Coronary artery (tissue), 2 donors: ENCODE measurements around the gene PCMT1.
A peak's percentile ranks its signal among the peaks of the same experiment; 100 is the strongest.

Source experiments
- DNase-seq: peaks from one replicate; pipeline ENCODE4 v3.0.0-alpha.2; 2017; ENCODE audit warnings: low spot score
- H3K27ac ChIP-seq, 2 donors: fragments of 200-600 bp; sonication (generic); one replicate each; pipeline ENCODE4 v1.5.1; 2016 to 2019
- H3K4me3 ChIP-seq: fragments of 200-600 bp; sonication (generic); 2 replicates; pipeline ENCODE4 v1.5.1; 2016; ENCODE audit warnings: mild to moderate bottlenecking, moderate library complexity
- TF ChIP-seq, protein P1 (sequence below): fragments of 200-600 bp; sonication (generic); IDR thresholded peaks from one replicate; pipeline ENCODE4 v1.5.1; 2019; ENCODE audit warnings: antibody characterized with exemption

The PCMT1 gene

DNA sequence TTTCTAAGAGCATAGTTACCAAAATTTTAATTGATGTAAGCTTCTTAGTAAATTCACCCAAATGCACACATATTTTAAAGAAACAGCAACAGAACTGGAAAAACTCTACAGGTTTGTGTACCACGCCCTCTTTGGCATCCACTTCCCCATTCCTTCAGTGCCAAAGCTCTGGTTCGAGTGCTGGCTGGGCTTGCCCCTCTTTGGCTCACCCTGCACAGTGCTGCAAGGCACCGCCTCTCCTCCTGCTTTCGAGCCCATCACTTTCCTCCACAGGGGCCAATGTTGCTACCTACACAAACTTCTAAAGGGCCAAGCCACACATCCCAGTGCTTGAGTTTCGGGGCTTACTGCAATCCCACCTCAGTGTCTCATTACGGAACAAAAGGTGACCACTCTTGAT, 105.0 kb downstream of the PCMT1 start:
- no peak for DNase-seq
- H3K27ac ChIP-seq = peak overlapping the region in 1 of 2 donors; percentile 8
- H3K4me3 ChIP-seq = no peak overlapping the region
- TF ChIP-seq, protein P1, sequence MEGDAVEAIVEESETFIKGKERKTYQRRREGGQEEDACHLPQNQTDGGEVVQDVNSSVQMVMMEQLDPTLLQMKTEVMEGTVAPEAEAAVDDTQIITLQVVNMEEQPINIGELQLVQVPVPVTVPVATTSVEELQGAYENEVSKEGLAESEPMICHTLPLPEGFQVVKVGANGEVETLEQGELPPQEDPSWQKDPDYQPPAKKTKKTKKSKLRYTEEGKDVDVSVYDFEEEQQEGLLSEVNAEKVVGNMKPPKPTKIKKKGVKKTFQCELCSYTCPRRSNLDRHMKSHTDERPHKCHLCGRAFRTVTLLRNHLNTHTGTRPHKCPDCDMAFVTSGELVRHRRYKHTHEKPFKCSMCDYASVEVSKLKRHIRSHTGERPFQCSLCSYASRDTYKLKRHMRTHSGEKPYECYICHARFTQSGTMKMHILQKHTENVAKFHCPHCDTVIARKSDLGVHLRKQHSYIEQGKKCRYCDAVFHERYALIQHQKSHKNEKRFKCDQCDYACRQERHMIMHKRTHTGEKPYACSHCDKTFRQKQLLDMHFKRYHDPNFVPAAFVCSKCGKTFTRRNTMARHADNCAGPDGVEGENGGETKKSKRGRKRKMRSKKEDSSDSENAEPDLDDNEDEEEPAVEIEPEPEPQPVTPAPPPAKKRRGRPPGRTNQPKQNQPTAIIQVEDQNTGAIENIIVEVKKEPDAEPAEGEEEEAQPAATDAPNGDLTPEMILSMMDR = no peak

DNA sequence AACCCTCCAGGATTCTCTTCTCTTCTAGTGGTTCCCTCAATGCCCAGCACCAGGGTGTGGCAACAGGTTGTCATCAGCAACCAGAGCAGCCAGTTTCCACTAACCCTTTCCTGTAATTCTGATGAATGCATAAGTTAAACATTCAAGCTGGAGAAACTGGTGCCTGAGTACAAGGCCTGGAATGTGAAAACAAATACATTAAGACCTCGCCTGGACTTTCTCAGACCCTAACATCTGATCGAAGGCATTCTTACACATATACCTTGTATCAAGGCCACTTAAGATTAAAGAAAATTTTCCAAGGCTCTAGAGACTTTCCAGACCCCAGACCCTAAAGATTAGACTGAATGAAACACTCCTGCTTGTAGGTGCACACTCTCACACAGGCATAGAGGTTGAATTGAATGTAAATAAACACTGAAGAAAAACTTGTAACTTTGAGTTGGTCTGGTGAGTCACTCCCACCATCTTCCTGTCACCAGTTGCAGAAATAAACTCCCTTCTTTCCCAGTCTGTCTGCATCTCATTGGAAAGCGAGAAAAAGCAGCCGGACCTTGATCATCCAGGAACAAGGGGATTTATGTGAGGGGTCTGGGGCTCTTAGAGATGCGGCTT, 105.6 kb downstream of the PCMT1 start:
- no peak for DNase-seq
- Histone ChIP-seq H3K27ac (peak overlapping the region in 1 of 2 donors; percentile 8), H3K4me3 (no peak overlapping the region)
- TF ChIP-seq, protein P1 = no peak

DNA sequence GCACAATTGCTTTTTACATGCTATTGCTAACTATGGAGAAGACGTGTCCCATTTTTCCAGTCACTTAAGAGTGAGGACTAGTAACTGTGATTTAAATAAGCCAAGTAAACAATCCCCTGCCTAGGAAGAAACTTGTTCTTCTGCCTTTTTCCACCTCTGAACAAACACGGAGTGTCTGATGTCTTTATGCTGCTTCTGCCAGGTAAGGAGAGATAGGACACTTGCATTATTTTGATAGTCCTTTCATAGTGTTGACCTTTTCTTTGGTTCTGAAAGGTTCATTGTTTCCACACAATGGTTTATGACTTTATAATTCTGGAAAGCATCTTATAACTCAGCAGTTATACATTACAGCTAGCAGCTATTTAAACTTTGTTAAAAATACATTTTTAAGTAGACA, 106.2 kb downstream of the PCMT1 start:
- TF ChIP-seq, protein P1 = no peak
- Histone ChIP-seq H3K27ac (no peak overlapping the region), H3K4me3 (no peak overlapping the region)
- DNase-seq = no peak

DNA sequence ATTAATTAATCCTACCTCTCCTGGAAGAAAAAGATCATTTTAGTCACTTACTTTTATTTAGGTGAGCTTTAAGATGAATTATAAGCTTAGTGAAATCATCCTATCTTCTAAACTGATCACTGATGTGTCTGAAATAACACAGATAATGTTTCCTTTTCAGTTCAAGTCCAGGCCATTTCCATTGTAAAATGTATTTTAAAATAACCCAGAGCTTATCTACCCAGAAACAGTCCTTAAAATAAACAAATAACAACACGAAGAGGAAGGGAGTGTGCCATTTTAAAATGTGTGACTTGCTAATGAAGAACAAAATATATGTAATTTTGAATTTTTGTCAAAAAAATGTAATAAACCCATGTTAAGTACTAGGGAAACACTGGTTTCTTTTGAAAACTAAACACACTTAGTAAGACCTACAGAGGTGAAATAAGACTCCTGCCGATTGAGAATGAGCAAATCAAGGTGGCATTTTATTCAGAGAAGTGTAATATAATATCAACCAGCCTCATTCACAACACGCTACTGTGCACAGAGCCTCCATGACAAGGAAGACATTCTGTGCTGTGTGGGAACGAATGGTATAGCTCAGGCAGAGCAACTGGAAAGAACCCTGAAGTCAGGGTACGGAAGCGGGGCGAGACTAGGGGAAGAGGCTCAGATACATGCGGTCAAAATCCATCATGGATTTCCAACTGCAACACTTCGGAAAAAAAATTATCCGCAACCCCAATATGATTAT, 106.9 kb downstream of the PCMT1 start:
- no peak for DNase-seq
- Histone ChIP-seq H3K27ac (no peak overlapping the region), H3K4me3 (no peak overlapping the region)
- TF ChIP-seq, protein P1 = no peak

DNA sequence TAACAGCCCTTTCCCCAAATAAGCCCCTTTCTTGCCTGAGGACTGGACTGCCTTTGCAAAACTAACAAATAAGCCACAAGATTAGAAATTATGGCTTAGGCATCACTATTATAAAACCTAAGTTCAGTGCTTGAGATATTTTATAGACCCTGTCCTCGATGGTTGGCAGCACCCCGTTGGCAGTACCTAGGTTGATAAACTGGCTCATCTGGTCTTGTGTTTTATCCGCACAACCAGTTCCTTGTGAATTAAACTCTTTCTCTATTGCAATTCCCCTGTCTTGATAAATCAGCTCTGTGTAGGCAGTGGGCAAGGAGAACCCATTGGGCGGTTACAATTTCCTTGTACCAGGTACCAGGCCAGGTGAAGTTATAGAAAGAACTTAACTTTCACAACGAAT, 108.0 kb downstream of the PCMT1 start:
- no peak for DNase-seq
- no peak overlapping the region for H3K4me3 ChIP-seq
- no peak overlapping the region for H3K27ac ChIP-seq
- TF ChIP-seq, protein P1 = no peak

DNA sequence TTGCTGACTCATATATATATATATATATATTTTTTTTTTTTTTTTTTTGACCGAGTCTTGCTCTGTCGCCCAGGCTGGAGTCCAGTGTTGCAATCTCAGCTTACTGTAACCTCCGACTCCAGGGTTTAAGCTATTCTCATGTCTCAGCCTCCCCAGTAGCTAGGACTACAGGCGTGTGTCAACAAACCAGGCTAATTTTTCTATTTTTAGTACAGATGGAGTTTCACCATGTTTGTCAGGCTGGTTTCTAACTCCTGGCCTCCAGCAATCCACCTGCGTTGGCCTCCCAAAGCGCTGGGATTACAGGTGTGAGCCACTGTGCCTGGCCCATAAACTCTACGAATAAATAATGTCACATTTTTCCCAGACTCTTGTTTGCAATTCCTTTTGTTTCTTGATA, 109.8 kb downstream of the PCMT1 start:
- TF ChIP-seq, protein P1 = no peak
- H3K4me3 ChIP-seq = no peak overlapping the region
- H3K27ac ChIP-seq = no peak overlapping the region
- no peak for DNase-seq

DNA sequence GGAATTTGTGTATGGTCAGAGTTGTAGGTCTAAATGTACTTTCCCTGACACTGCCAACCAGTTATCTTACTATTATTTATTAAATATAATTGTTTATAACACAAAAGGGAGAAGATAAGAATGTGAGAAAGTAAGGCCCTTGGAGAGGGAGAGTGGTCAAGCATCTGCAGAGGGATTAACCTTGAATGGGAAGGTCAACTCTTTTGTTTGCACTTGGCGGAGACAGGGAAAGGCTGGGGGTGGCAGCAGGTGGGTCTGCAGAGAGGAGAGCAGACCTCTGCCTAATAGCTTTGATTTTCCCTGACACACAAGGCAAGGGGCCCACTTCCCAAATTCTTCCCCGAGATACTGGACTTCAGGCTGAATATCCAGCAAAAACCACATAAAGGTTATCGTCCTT, 110.4 kb downstream of the PCMT1 start:
- DNase-seq = no peak
- TF ChIP-seq, protein P1 = no peak
- no peak overlapping the region for H3K4me3 ChIP-seq
- H3K27ac ChIP-seq = no peak overlapping the region
